Measurements from ENCODE around the gene KISS1. TPM values are rescaled to one million over a fixed set of nuclear protein-coding genes. Genes with fewer than 3 reads are reported as not detected.

The KISS1 gene
- total and polyA plus RNA-seq, 2 donors (not counting 1 experiment from before 2014, with no cell fraction given): 0.17 to 0.52 TPM

DNA sequence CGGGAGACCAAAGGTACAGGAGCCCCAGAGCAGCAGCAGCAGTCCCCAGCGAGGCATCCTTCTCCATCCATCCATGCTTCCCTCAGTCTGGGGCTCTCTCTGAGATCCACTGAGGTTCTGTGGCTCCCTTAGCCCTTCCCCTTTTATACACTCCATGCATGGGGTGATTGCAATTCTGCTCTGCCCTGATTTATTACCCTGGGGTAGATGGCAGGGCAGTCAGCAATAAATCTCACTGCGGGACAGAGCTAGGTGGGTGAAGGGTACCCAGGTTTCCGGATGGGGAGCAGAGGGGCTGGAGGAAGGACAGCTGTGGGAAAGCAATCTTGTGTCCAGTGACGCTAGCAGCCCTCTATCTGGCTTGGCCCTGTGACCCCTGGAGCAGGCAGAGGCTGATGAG lies 30.1 kb downstream of the KISS1 start, which contains the start of gene REN:
REN (minus strand) TSS at position 119 of the 400 bp plus-strand sequence; CDS start at position 75, 44 bp downstream.
- no peak within 1 kb of the TSS for H2AFZ ChIP-seq (ENCODE audit: low read length)
- H3K36me3 ChIP-seq (ENCODE audit: control insufficient read depth, insufficient read depth, low read length): no peaks in the 10 kb centered on the region
- no peaks in the 10 kb centered on the region for H3K27me3 ChIP-seq (ENCODE audit: control insufficient read depth, insufficient read depth, low read length)
- no peak for TF ChIP-seq EZH2 (IDR thresholded peaks at IDR 0.05; ENCODE audit: low read length, missing control alignments)
- TF ChIP-seq, protein P1, sequence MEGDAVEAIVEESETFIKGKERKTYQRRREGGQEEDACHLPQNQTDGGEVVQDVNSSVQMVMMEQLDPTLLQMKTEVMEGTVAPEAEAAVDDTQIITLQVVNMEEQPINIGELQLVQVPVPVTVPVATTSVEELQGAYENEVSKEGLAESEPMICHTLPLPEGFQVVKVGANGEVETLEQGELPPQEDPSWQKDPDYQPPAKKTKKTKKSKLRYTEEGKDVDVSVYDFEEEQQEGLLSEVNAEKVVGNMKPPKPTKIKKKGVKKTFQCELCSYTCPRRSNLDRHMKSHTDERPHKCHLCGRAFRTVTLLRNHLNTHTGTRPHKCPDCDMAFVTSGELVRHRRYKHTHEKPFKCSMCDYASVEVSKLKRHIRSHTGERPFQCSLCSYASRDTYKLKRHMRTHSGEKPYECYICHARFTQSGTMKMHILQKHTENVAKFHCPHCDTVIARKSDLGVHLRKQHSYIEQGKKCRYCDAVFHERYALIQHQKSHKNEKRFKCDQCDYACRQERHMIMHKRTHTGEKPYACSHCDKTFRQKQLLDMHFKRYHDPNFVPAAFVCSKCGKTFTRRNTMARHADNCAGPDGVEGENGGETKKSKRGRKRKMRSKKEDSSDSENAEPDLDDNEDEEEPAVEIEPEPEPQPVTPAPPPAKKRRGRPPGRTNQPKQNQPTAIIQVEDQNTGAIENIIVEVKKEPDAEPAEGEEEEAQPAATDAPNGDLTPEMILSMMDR (conservative IDR thresholded peaks at IDR 0.05 in 1 of 2, IDR thresholded peaks at IDR 0.05 in 1 of 2; ENCODE audit: low read depth in 1 of 2, low read length in 2 of 2): no peak
- no peak within 1 kb of the TSS for H3K9ac ChIP-seq (ENCODE audit: insufficient read depth, low read length)
- no peak within 1 kb of the TSS for H3K27ac ChIP-seq (ENCODE audit: insufficient read depth, low read length)
- no peak within 1 kb of the TSS for H3K4me3 ChIP-seq (replicated peaks in 1 of 4; ENCODE audit: control extremely low read depth in 1 of 4, insufficient read depth in 1 of 4, low read depth in 3 of 4, low read length in 4 of 4)
- no peaks in the 10 kb centered on the region for H4K20me1 ChIP-seq (ENCODE audit: control insufficient read depth, extremely low read depth, insufficient read depth, low read length)
- H3K4me2 ChIP-seq (ENCODE audit: extremely low read depth, insufficient read depth, low read length): no peak within 1 kb of the TSS
- H3K9me3 ChIP-seq (ENCODE audit: control insufficient read depth, insufficient read depth, low read depth, low read length): no peaks in the 10 kb centered on the region
- no peaks in the 10 kb centered on the region for H3K4me1 ChIP-seq (ENCODE audit: control insufficient read depth, extremely low read depth, insufficient read depth, low read length)
- H3K79me2 ChIP-seq (ENCODE audit: control insufficient read depth, insufficient read depth, low read length): no peaks in the 10 kb centered on the region
- no peak for DNase-seq (ENCODE audit: low read depth in 2 of 2)

DNA sequence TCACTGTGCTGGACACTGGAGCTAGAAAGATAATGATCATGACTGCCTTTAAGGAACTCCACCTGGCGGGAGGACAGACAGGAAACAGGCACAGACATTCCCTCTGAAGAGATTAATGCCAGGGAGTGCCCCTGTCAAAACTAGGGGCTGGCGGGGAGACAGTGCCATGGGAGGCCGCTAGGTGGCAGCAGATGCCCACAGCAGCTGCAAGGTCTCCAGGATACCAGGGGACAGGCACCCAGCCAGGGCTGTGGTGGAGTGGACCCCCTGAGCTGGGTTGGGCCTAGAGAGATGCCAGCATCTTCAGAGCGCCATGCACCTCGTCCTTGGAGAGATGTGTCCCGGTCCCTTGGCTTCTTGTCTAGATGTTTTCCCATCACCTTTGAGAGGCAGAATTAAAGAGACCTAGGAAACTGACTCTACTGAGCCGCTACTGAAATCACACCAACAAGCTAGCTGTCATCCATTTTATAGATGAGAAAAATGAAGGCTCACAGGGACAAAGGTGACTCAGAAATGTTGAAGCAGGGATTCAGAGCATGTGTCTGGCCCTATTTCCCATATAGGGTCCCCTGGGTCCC lies 33.7 kb downstream of the KISS1 start:
- no peak overlapping the region for H3K4me3 ChIP-seq (replicated peaks in 1 of 4; ENCODE audit: control extremely low read depth in 1 of 4, insufficient read depth in 1 of 4, low read depth in 3 of 4, low read length in 4 of 4)
- H3K27me3 ChIP-seq (ENCODE audit: control insufficient read depth, insufficient read depth, low read length): peaks cover 2% of the 10 kb centered on the region
- no peaks in the 10 kb centered on the region for H3K36me3 ChIP-seq (ENCODE audit: control insufficient read depth, insufficient read depth, low read length)
- H3K27ac ChIP-seq (ENCODE audit: insufficient read depth, low read length): no peak overlapping the region
- H3K9me3 ChIP-seq (ENCODE audit: control insufficient read depth, insufficient read depth, low read depth, low read length): no peaks in the 10 kb centered on the region
- H4K20me1 ChIP-seq (ENCODE audit: control insufficient read depth, extremely low read depth, insufficient read depth, low read length): no peaks in the 10 kb centered on the region
- H3K4me2 ChIP-seq (ENCODE audit: extremely low read depth, insufficient read depth, low read length): no peak overlapping the region
- DNase-seq (ENCODE audit: low read depth in 2 of 2): peak; percentile 32 to 56
- H3K9ac ChIP-seq (ENCODE audit: insufficient read depth, low read length): no peak overlapping the region
- TF ChIP-seq, protein P1 (conservative IDR thresholded peaks at IDR 0.05 in 1 of 2, IDR thresholded peaks at IDR 0.05 in 1 of 2; ENCODE audit: low read depth in 1 of 2, low read length in 2 of 2): peak; percentile 97 to 98
- no peak for TF ChIP-seq EZH2 (IDR thresholded peaks at IDR 0.05; ENCODE audit: low read length, missing control alignments)
- no peaks in the 10 kb centered on the region for H3K4me1 ChIP-seq (ENCODE audit: control insufficient read depth, extremely low read depth, insufficient read depth, low read length)
- no peaks in the 10 kb centered on the region for H3K79me2 ChIP-seq (ENCODE audit: control insufficient read depth, insufficient read depth, low read length)
- H2AFZ ChIP-seq (ENCODE audit: low read length): no peak overlapping the region

DNA sequence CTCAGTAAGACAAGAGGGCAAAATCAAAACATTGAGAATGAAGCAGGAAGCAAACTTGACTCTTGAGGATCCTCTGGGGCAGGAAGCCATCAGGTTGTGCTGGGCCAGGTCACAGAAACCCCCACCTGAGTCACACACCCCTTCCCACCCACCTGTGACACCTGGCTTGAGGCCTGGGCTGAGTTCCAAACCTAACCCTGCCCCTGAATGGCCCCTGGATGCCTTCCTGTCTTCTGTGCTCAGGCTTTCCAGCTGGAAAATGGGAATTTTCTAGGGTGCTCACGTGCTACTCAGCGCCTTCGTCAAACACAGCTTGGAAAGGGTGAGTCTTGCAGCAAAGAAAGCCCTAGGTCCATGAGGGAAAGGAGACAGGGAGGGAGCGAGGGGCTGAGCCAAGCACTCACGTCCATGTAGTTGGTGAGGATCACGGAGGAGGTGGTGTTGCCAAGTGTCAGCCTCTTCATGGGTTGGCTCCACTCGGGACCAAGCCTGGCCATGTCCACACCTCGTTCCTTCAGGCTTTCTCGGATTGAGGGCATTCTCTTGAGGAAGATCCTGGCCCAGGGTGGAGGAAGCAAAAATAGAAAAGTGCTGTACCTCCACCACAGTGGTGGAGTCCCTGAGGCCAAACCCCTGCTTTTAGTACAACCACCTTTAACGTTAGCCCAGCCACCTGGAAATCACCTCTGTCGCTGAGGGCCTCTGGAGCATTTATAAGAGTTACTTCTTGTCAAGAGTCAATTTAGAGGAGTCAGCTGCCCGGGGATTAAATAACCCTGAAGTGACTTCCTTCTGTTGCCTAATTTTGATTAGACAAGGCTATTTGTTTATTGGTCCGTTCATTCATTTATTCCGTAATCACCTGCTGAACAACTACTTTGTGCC lies 34.4 kb downstream of the KISS1 start:
- no peak for DNase-seq (ENCODE audit: low read depth in 2 of 2)
- no peak overlapping the region for H3K27ac ChIP-seq (ENCODE audit: insufficient read depth, low read length)

More for the DNA sequence above, 34.4 kb downstream of the KISS1 start:
- no peak overlapping the region for H2AFZ ChIP-seq (ENCODE audit: low read length)
- H3K9ac ChIP-seq (ENCODE audit: insufficient read depth, low read length): no peak overlapping the region
- H3K9me3 ChIP-seq (ENCODE audit: control insufficient read depth, insufficient read depth, low read depth, low read length): no peaks in the 10 kb centered on the region
- no peaks in the 10 kb centered on the region for H3K36me3 ChIP-seq (ENCODE audit: control insufficient read depth, insufficient read depth, low read length)
- no peak overlapping the region for H3K4me3 ChIP-seq (replicated peaks in 1 of 4; ENCODE audit: control extremely low read depth in 1 of 4, insufficient read depth in 1 of 4, low read depth in 3 of 4, low read length in 4 of 4)
- no peak for TF ChIP-seq EZH2 (IDR thresholded peaks at IDR 0.05; ENCODE audit: low read length, missing control alignments)
- TF ChIP-seq, protein P1 (conservative IDR thresholded peaks at IDR 0.05 in 1 of 2, IDR thresholded peaks at IDR 0.05 in 1 of 2; ENCODE audit: low read depth in 1 of 2, low read length in 2 of 2): no peak
- no peaks in the 10 kb centered on the region for H3K4me1 ChIP-seq (ENCODE audit: control insufficient read depth, extremely low read depth, insufficient read depth, low read length)
- no peaks in the 10 kb centered on the region for H4K20me1 ChIP-seq (ENCODE audit: control insufficient read depth, extremely low read depth, insufficient read depth, low read length)
- peaks cover 2% of the 10 kb centered on the region for H3K27me3 ChIP-seq (ENCODE audit: control insufficient read depth, insufficient read depth, low read length)
- H3K4me2 ChIP-seq (ENCODE audit: extremely low read depth, insufficient read depth, low read length): no peak overlapping the region
- H3K79me2 ChIP-seq (ENCODE audit: control insufficient read depth, insufficient read depth, low read length): no peaks in the 10 kb centered on the region
